ENCODE measurements around the gene MAPKAP1.

Gene MAPKAP1

GRCh38 chr9:125706651-125707471, at the start of gene MAPKAP1:
Gene MAPKAP1, minus strand, starts transcription at chr9:125707208. Its CDS starts 34,634 bp downstream, at chr9:125672574.
- no peaks in the 10 kb centered on the region for H3K27me3 ChIP-seq (ENCODE audit: low read depth, low read length)
- no peaks in the 10 kb centered on the region for H3K9me3 ChIP-seq (ENCODE audit: control insufficient read depth in 1 of 2, low read length in 2 of 2)
- H3K36me3 ChIP-seq (ENCODE audit: control insufficient read depth in 1 of 2, insufficient read depth in 2 of 2, low read length in 2 of 2), result no peaks in the 10 kb centered on the region
- H3K27ac ChIP-seq (ENCODE audit: low read length), result peak within 1 kb of the TSS; percentile 74
- H3K4me3 ChIP-seq (ENCODE audit: low read depth in 1 of 2, low read length in 2 of 2), result peak within 1 kb of the TSS; percentile 75 to 91
- peaks cover 10 to 18% of the 10 kb centered on the region in 2 donors for H3K4me1 ChIP-seq (ENCODE audit: control insufficient read depth in 1 of 2, insufficient read depth in 2 of 2, low read length in 2 of 2)

GRCh38 chr9:125756518-125756917, 49.5 kb upstream of the MAPKAP1 start:
- Histone ChIP-seq H3K36me3 (ENCODE audit: control insufficient read depth in 1 of 2, insufficient read depth in 2 of 2, low read length in 2 of 2) (no peaks in the 10 kb centered on the region), H3K27me3 (ENCODE audit: low read depth, low read length) (no peaks in the 10 kb centered on the region), H3K4me1 (ENCODE audit: control insufficient read depth in 1 of 2, insufficient read depth in 2 of 2, low read length in 2 of 2) (peaks cover 0 to 48% of the 10 kb centered on the region in 2 donors), H3K27ac (ENCODE audit: low read length) (no peak overlapping the region), H3K9me3 (ENCODE audit: control insufficient read depth in 1 of 2, low read length in 2 of 2) (no peaks in the 10 kb centered on the region), H3K4me3 (ENCODE audit: low read depth in 1 of 2, low read length in 2 of 2) (peak overlapping the region in 1 of 2 donors; percentile 14)

- H3K4me1 ChIP-seq (ENCODE audit: control insufficient read depth in 1 of 2, insufficient read depth in 2 of 2, low read length in 2 of 2), result peaks cover 0 to 36% of the 10 kb centered on the region in 2 donors
- no peak overlapping the region for H3K27ac ChIP-seq (ENCODE audit: low read length)
- H3K27me3 ChIP-seq (ENCODE audit: low read depth, low read length), result no peaks in the 10 kb centered on the region
- no peaks in the 10 kb centered on the region for H3K36me3 ChIP-seq (ENCODE audit: control insufficient read depth in 1 of 2, insufficient read depth in 2 of 2, low read length in 2 of 2)
- H3K4me3 ChIP-seq (ENCODE audit: low read depth in 1 of 2, low read length in 2 of 2), result no peak overlapping the region
- no peaks in the 10 kb centered on the region for H3K9me3 ChIP-seq (ENCODE audit: control insufficient read depth in 1 of 2, low read length in 2 of 2)
Measured at GRCh38 chr9:125755340-125755739, 48.3 kb upstream of the MAPKAP1 start.

GRCh38 chr9:125754096-125754495, 47.1 kb upstream of the MAPKAP1 start:
- Histone ChIP-seq H3K27ac (ENCODE audit: low read length) (peak overlapping the region; percentile 20), H3K4me1 (ENCODE audit: control insufficient read depth in 1 of 2, insufficient read depth in 2 of 2, low read length in 2 of 2) (peaks cover 4 to 30% of the 10 kb centered on the region in 2 donors)

GRCh38 chr9:125752070-125752628, 45.1 kb upstream of the MAPKAP1 start:
- peak overlapping the region; percentile 30 to 45 for H3K4me3 ChIP-seq (ENCODE audit: low read depth in 1 of 2, low read length in 2 of 2)
- no peaks in the 10 kb centered on the region for H3K36me3 ChIP-seq (ENCODE audit: control insufficient read depth in 1 of 2, insufficient read depth in 2 of 2, low read length in 2 of 2)
- peaks cover 4 to 15% of the 10 kb centered on the region in 2 donors for H3K4me1 ChIP-seq (ENCODE audit: control insufficient read depth in 1 of 2, insufficient read depth in 2 of 2, low read length in 2 of 2)
- no peaks in the 10 kb centered on the region for H3K27me3 ChIP-seq (ENCODE audit: low read depth, low read length)
- H3K27ac ChIP-seq (ENCODE audit: low read length), result no peak overlapping the region
- no peaks in the 10 kb centered on the region for H3K9me3 ChIP-seq (ENCODE audit: control insufficient read depth in 1 of 2, low read length in 2 of 2)

More at GRCh38 chr9:125754096-125754495, 47.1 kb upstream of the MAPKAP1 start:
- H3K36me3 ChIP-seq (ENCODE audit: control insufficient read depth in 1 of 2, insufficient read depth in 2 of 2, low read length in 2 of 2), result no peaks in the 10 kb centered on the region
- peak overlapping the region; percentile 1 to 38 for H3K4me3 ChIP-seq (ENCODE audit: low read depth in 1 of 2, low read length in 2 of 2)
- no peaks in the 10 kb centered on the region for H3K27me3 ChIP-seq (ENCODE audit: low read depth, low read length)
- H3K9me3 ChIP-seq (ENCODE audit: control insufficient read depth in 1 of 2, low read length in 2 of 2), result no peaks in the 10 kb centered on the region

- H3K4me1 ChIP-seq (ENCODE audit: control insufficient read depth in 1 of 2, insufficient read depth in 2 of 2, low read length in 2 of 2), result peaks cover 4 to 5% of the 10 kb centered on the region in 2 donors
- peak overlapping the region; percentile 93 to 94 for H3K4me3 ChIP-seq (ENCODE audit: low read depth in 1 of 2, low read length in 2 of 2)
- H3K27me3 ChIP-seq (ENCODE audit: low read depth, low read length), result no peaks in the 10 kb centered on the region
- no peaks in the 10 kb centered on the region for H3K36me3 ChIP-seq (ENCODE audit: control insufficient read depth in 1 of 2, insufficient read depth in 2 of 2, low read length in 2 of 2)
- peak overlapping the region; percentile 89 for H3K27ac ChIP-seq (ENCODE audit: low read length)
- H3K9me3 ChIP-seq (ENCODE audit: control insufficient read depth in 1 of 2, low read length in 2 of 2), result no peaks in the 10 kb centered on the region
Measured at GRCh38 chr9:125750627-125751011, 43.6 kb upstream of the MAPKAP1 start.

GRCh38 chr9:125749951-125750626, 43.1 kb upstream of the MAPKAP1 start:
- peaks cover 4 to 6% of the 10 kb centered on the region in 2 donors for H3K4me1 ChIP-seq (ENCODE audit: control insufficient read depth in 1 of 2, insufficient read depth in 2 of 2, low read length in 2 of 2)

GRCh38 chr9:125749287-125749935, 42.4 kb upstream of the MAPKAP1 start:
- peak overlapping the region; percentile 93 to 94 for H3K4me3 ChIP-seq (ENCODE audit: low read depth in 1 of 2, low read length in 2 of 2)
- no peaks in the 10 kb centered on the region for H3K36me3 ChIP-seq (ENCODE audit: control insufficient read depth in 1 of 2, insufficient read depth in 2 of 2, low read length in 2 of 2)
- no peaks in the 10 kb centered on the region for H3K9me3 ChIP-seq (ENCODE audit: control insufficient read depth in 1 of 2, low read length in 2 of 2)
- peak overlapping the region; percentile 89 for H3K27ac ChIP-seq (ENCODE audit: low read length)
- peaks cover 4 to 6% of the 10 kb centered on the region in 2 donors for H3K4me1 ChIP-seq (ENCODE audit: control insufficient read depth in 1 of 2, insufficient read depth in 2 of 2, low read length in 2 of 2)
- no peaks in the 10 kb centered on the region for H3K27me3 ChIP-seq (ENCODE audit: low read depth, low read length)

More at GRCh38 chr9:125749951-125750626, 43.1 kb upstream of the MAPKAP1 start:
- no peaks in the 10 kb centered on the region for H3K36me3 ChIP-seq (ENCODE audit: control insufficient read depth in 1 of 2, insufficient read depth in 2 of 2, low read length in 2 of 2)
- no peaks in the 10 kb centered on the region for H3K27me3 ChIP-seq (ENCODE audit: low read depth, low read length)
- H3K4me3 ChIP-seq (ENCODE audit: low read depth in 1 of 2, low read length in 2 of 2), result peak overlapping the region; percentile 93 to 94
- peak overlapping the region; percentile 89 for H3K27ac ChIP-seq (ENCODE audit: low read length)
- no peaks in the 10 kb centered on the region for H3K9me3 ChIP-seq (ENCODE audit: control insufficient read depth in 1 of 2, low read length in 2 of 2)

- peaks cover 4 to 6% of the 10 kb centered on the region in 2 donors for H3K4me1 ChIP-seq (ENCODE audit: control insufficient read depth in 1 of 2, insufficient read depth in 2 of 2, low read length in 2 of 2)
- no peaks in the 10 kb centered on the region for H3K27me3 ChIP-seq (ENCODE audit: low read depth, low read length)
- peak overlapping the region; percentile 89 for H3K27ac ChIP-seq (ENCODE audit: low read length)
- no peaks in the 10 kb centered on the region for H3K36me3 ChIP-seq (ENCODE audit: control insufficient read depth in 1 of 2, insufficient read depth in 2 of 2, low read length in 2 of 2)
- no peaks in the 10 kb centered on the region for H3K9me3 ChIP-seq (ENCODE audit: control insufficient read depth in 1 of 2, low read length in 2 of 2)
- H3K4me3 ChIP-seq (ENCODE audit: low read depth in 1 of 2, low read length in 2 of 2), result peak overlapping the region; percentile 93 to 94
Measured at GRCh38 chr9:125748446-125749099, 41.6 kb upstream of the MAPKAP1 start.

- peaks cover 4 to 6% of the 10 kb centered on the region in 2 donors for H3K4me1 ChIP-seq (ENCODE audit: control insufficient read depth in 1 of 2, insufficient read depth in 2 of 2, low read length in 2 of 2)
- no peaks in the 10 kb centered on the region for H3K36me3 ChIP-seq (ENCODE audit: control insufficient read depth in 1 of 2, insufficient read depth in 2 of 2, low read length in 2 of 2)
- H3K27me3 ChIP-seq (ENCODE audit: low read depth, low read length), result no peaks in the 10 kb centered on the region
- no peaks in the 10 kb centered on the region for H3K9me3 ChIP-seq (ENCODE audit: control insufficient read depth in 1 of 2, low read length in 2 of 2)
- H3K27ac ChIP-seq (ENCODE audit: low read length), result peak overlapping the region; percentile 89
- H3K4me3 ChIP-seq (ENCODE audit: low read depth in 1 of 2, low read length in 2 of 2), result peak overlapping the region; percentile 93 to 94
Measured at GRCh38 chr9:125747765-125748445, 40.9 kb upstream of the MAPKAP1 start.
